GM23248 (cell line): ENCODE data around the gene CLCN1.

Experiments used
- EZH2 ChIP-seq: fragments of 200-600 bp; sonication (generic); IDR thresholded peaks from 2 replicates; pipeline ENCODE4 v1.6.1; 2018; ENCODE audit warnings: antibody characterized with exemption, mild to moderate bottlenecking; ENCODE audit not compliant: insufficient read depth, poor library complexity, severe bottlenecking
- EZH2phosphoT487 ChIP-seq: fragments of 200-600 bp; sonication (generic); IDR thresholded peaks from 2 replicates; pipeline ENCODE4 v1.6.1; 2018; ENCODE audit warnings: antibody characterized with exemption, moderate library complexity, mild to moderate bottlenecking, low read depth; ENCODE audit not compliant: insufficient read depth

GRCh38 chr7:143390773-143391317 is 74.9 kb downstream of the CLCN1 start:
- TF ChIP-seq EZH2phosphoT487, result no peak
- TF ChIP-seq EZH2, result no peak
